H1 (cell line): ENCODE measurements around the gene LRBA. TPM values are rescaled to one million over a fixed set of nuclear protein-coding genes. Genes with fewer than 3 reads are reported as not detected.
A peak's percentile ranks its signal among the peaks of the same experiment; 100 is the strongest.

Experiments
- CTCF ChIA-PET: fragments of 300-600 bp; sonication (Branson Sonifier 250); formaldehyde crosslinking; loops from one replicate; lab custom pipeline; 2021; ENCODE audit not compliant: partially characterized antibody; lab: Charles Lee
- POLR2A ChIA-PET: fragments of 300-600 bp; sonication (Branson Sonifier 250); formaldehyde crosslinking; loops from one replicate; lab custom pipeline; 2021; ENCODE audit warnings: inconsistent platforms; ENCODE audit not compliant: partially characterized antibody; lab: Charles Lee
- DNase-seq, 2 experiments: peaks; one replicate each; pipeline versions ENCODE4 v3.0.0 to v3.0.0-alpha.2; 2010 to 2022; ENCODE audit warnings: low spot score in 2 of 2, low read depth in 1 of 2, mixed read lengths in 1 of 2
- FAIRE-seq: peaks from 2 replicates; lab custom pipeline; 2011; peaks lifted over from hg19 to GRCh38; lab: Jason Lieb, UNC
- H2AFZ ChIP-seq: 2 replicates; pipeline ENCODE4 v1.8.1; 2012; ENCODE audit warnings: low read length, inconsistent platforms
- H2AK5ac ChIP-seq: 2 replicates; pipeline ENCODE4 v1.6.1; 2013; ENCODE audit warnings: low read depth, low read length
- H2BK120ac ChIP-seq: replicated peaks from 2 replicates; pipeline ENCODE3; 2013; ENCODE audit warnings: low read depth, low read length, inconsistent platforms
- H2BK12ac ChIP-seq: 2 replicates; pipeline ENCODE4 v1.6.1; 2013; ENCODE audit warnings: low read depth, low read length
- H2BK15ac ChIP-seq: 2 replicates; pipeline ENCODE4 v1.6.1; 2013; ENCODE audit warnings: low read length
- H2BK20ac ChIP-seq: 2 replicates; pipeline ENCODE4 v1.6.1; 2013; ENCODE audit warnings: low read length
- H2BK5ac ChIP-seq: 2 replicates; pipeline ENCODE4 v1.6.1; 2013; ENCODE audit warnings: low read depth, low read length
- H3K14ac ChIP-seq: 2 replicates; pipeline ENCODE4 v1.6.1; 2013; ENCODE audit warnings: inconsistent platforms; ENCODE audit not compliant: insufficient read length
- H3K18ac ChIP-seq: 2 replicates; pipeline ENCODE4 v1.6.1; 2013; ENCODE audit warnings: low read length; ENCODE audit errors: extremely low read depth
- H3K23ac ChIP-seq: 2 replicates; pipeline ENCODE4 v1.6.1; 2013; ENCODE audit warnings: inconsistent platforms; ENCODE audit not compliant: insufficient read length
- H3K23me2 ChIP-seq: 2 replicates; pipeline ENCODE4 v1.6.1; 2013; ENCODE audit warnings: low read depth, low read length
- H3K27ac ChIP-seq: 2 replicates; pipeline ENCODE4 v1.6.1; 2011; ENCODE audit warnings: low read depth, low read length, inconsistent platforms
- H3K27me3 ChIP-seq, 4 experiments: replicated peaks in 1 of 4; 1 replicate in 1 of 4; 2 replicates in 3 of 4; pipeline versions ENCODE4 v1.6.1 to v1.8.1; 2011 to 2013; ENCODE audit warnings: low read length in 3 of 4, mild to moderate bottlenecking in 3 of 4, inconsistent platforms in 2 of 4, mixed read lengths in 2 of 4, moderate library complexity in 1 of 4; ENCODE audit not compliant: control insufficient read depth in 3 of 4, insufficient read depth in 3 of 4; ENCODE audit errors: extremely low read depth in 1 of 4
- H3K36me3 ChIP-seq, 4 experiments: 2 replicates each; pipeline versions ENCODE4 v1.6.1 to v1.8.1; 2011 to 2013; ENCODE audit warnings: mild to moderate bottlenecking in 4 of 4, low read length in 3 of 4, moderate library complexity in 2 of 4, control low read depth in 1 of 4, inconsistent platforms in 1 of 4; ENCODE audit not compliant: insufficient read depth in 4 of 4, control insufficient read depth in 2 of 4
- H3K4ac ChIP-seq: replicated peaks from 2 replicates; pipeline ENCODE3; 2013; ENCODE audit warnings: low read length, low read depth, mixed read lengths, inconsistent platforms; ENCODE audit not compliant: insufficient read length
- H3K4me1 ChIP-seq, 4 experiments: replicated peaks in 1 of 4; 1 replicate in 1 of 4; 2 replicates in 3 of 4; pipeline versions ENCODE4 v1.6.1 to v1.8.1; 2011 to 2013; ENCODE audit warnings: low read length in 3 of 4, inconsistent platforms in 2 of 4, mixed read lengths in 1 of 4; ENCODE audit not compliant: insufficient read depth in 4 of 4, control insufficient read depth in 3 of 4
- H3K4me2 ChIP-seq, 2 experiments: 2 replicates each; pipeline versions ENCODE4 v1.6.1 to v1.8.1; 2011 to 2013; ENCODE audit warnings: low read depth in 2 of 2, low read length in 2 of 2, control low read depth in 1 of 2, inconsistent platforms in 1 of 2, mild to moderate bottlenecking in 1 of 2; ENCODE audit not compliant: insufficient read depth in 1 of 2
- H3K4me3 ChIP-seq, 4 experiments: fragments of 200-600, 300-600 bp in 1 of 4; sonication (generic), shearing (Covaris generic), sonication (Bioruptor Twin) in 1 of 4; 2 replicates each; pipeline versions ENCODE4 v1.5.1 to v1.8.1; 2011 to 2016; ENCODE audit warnings: low read length in 4 of 4, low read depth in 3 of 4, control low read depth in 2 of 4, inconsistent platforms in 2 of 4, mild to moderate bottlenecking in 2 of 4, mixed read lengths in 1 of 4, moderate library complexity in 1 of 4; ENCODE audit not compliant: insufficient read depth in 2 of 4; ENCODE audit errors: extremely low read depth in 1 of 4
- H3K56ac ChIP-seq: replicated peaks from 2 replicates; pipeline ENCODE3; 2013; ENCODE audit warnings: low read depth, mild to moderate bottlenecking, mixed read lengths, low read length, inconsistent platforms; ENCODE audit not compliant: insufficient read length
- H3K79me1 ChIP-seq: 2 replicates; pipeline ENCODE4 v1.6.1; 2013; ENCODE audit warnings: low read depth, low read length, control low read depth
- H3K79me2 ChIP-seq, 2 experiments: 2 replicates each; pipeline versions ENCODE4 v1.6.1 to v1.8.1; 2012 to 2013; ENCODE audit warnings: low read length in 2 of 2, mild to moderate bottlenecking in 2 of 2, inconsistent platforms in 1 of 2; ENCODE audit not compliant: insufficient read depth in 2 of 2, control insufficient read depth in 1 of 2
- H3K9ac ChIP-seq, 4 experiments: replicated peaks in 1 of 4; 1 replicate in 1 of 4; 2 replicates in 3 of 4; pipeline versions ENCODE4 v1.6.1 to v1.8.1; 2011 to 2013; ENCODE audit warnings: low read depth in 3 of 4, low read length in 3 of 4, control low read depth in 2 of 4, mild to moderate bottlenecking in 2 of 4, moderate library complexity in 2 of 4, inconsistent platforms in 1 of 4; ENCODE audit errors: extremely low read depth in 1 of 4
- H3K9me3 ChIP-seq, 2 experiments: 2 replicates each; pipeline versions ENCODE4 v1.6.1 to v1.8.1; 2012 to 2013; ENCODE audit warnings: mild to moderate bottlenecking in 2 of 2, moderate library complexity in 2 of 2, control low read depth in 1 of 2, inconsistent platforms in 1 of 2, low read depth in 1 of 2, low read length in 1 of 2, mixed read lengths in 1 of 2; ENCODE audit not compliant: insufficient read depth in 2 of 2
- H4K20me1 ChIP-seq, 2 experiments: replicated peaks in 1 of 2; 2 replicates each; pipeline versions ENCODE3 to v1.8.1; 2011 to 2013; ENCODE audit warnings: inconsistent platforms in 2 of 2, low read length in 2 of 2, mild to moderate bottlenecking in 1 of 2; ENCODE audit not compliant: insufficient read depth in 2 of 2, control insufficient read depth in 1 of 2
- H4K5ac ChIP-seq: 2 replicates; pipeline ENCODE4 v1.6.1; 2013; ENCODE audit warnings: low read length, low read depth, mixed read lengths, inconsistent platforms; ENCODE audit not compliant: insufficient read length
- H4K8ac ChIP-seq: 2 replicates; pipeline ENCODE4 v1.8.0; 2013; ENCODE audit warnings: mild to moderate bottlenecking, moderate library complexity, low read length, inconsistent platforms; ENCODE audit not compliant: insufficient read depth; ENCODE audit errors: extremely low read depth
- H4K91ac ChIP-seq: replicated peaks from 2 replicates; pipeline ENCODE3; 2013; ENCODE audit warnings: low read length, mixed read lengths, inconsistent platforms; ENCODE audit not compliant: insufficient read length
- BACH1 ChIP-seq: IDR thresholded peaks from 2 replicates; pipeline ENCODE4 v1.6.1; 2012; ENCODE audit warnings: low read length, improper control_type of control experiment
- NANOG ChIP-seq: IDR thresholded peaks from 2 replicates; pipeline ENCODE4 v1.6.1; 2011; ENCODE audit warnings: low read length, low read depth, mild to moderate bottlenecking, inconsistent platforms; ENCODE audit not compliant: insufficient read depth, poor library complexity, severe bottlenecking
- SIRT6 ChIP-seq: IDR thresholded peaks from one replicate; pipeline ENCODE4 v1.7.1; 2012; ENCODE audit warnings: low read length, inconsistent platforms
- SRF ChIP-seq: IDR thresholded peaks from 2 replicates; pipeline ENCODE4 v1.6.1; 2011; ENCODE audit warnings: mild to moderate bottlenecking, low read depth, low read length, moderate library complexity
- WGBS, 2 experiments: shearing (Covaris generic) in 1 of 2; methylation state at CpG; one replicate each; pipeline versions ENCODE4 v1.1.6 to v1.1.7; 2013 to 2015; ENCODE audit warnings: low lambda C conversion rate in 2 of 2, mixed read lengths in 2 of 2, inconsistent platforms in 1 of 2, low coverage in 1 of 2, missing lambda C conversion rate in 1 of 2; ENCODE audit not compliant: insufficient replicate concordance in 2 of 2, insufficient coverage in 1 of 2, insufficient read length in 1 of 2; ENCODE audit errors: extremely low coverage in 1 of 2, missing lambda C conversion rate in 1 of 2; 5-methylcytosine and 5-hydroxymethylcytosine counted together
- polyA plus RNA-seq, 7 experiments: library from polyadenylated mRNA; depleted of rRNA in 3 of 7; stranded (reverse) in 5 of 7; unstranded in 2 of 7; fragments of >200 nt in 5 of 7; fragments of 200-250 nt in 2 of 7; gene quantifications; 1 replicate in 5 of 7; 2 replicates in 1 of 7; 4 replicates in 1 of 7; pipeline versions ENCODE4 v1.2.1 to v1.2.3, GENCODE V29; 2011 to 2013; ENCODE audit warnings: missing spikeins in 2 of 7, mixed read lengths in 2 of 7
- total RNA-seq: library from RNA; stranded (reverse); fragmentation: NEBNext Ultra II Directional; extraction: Animal tissue kit (Norgen Biotek cat#: 25700); gene quantifications from 2 replicates; pipeline ENCODE4 v1.2.1, GENCODE V29; 2021

Gene LRBA
- total and polyA plus RNA-seq, 2 of the 8 experiments (the other 6 are each of a cell fraction or from before 2014, with no cell fraction given) = 54.6 to 83.2 TPM

GRCh38 chr4:150230561-150230960 is 784.5 kb downstream of the LRBA start:
- 82% methylated on average over 2 of the region's 2 CpGs; no CpG with 5 or more reads in 1 of the 2 experiments for WGBS, 2 experiments
- Histone ChIP-seq H2AFZ (no peak overlapping the region), H4K8ac (no peak overlapping the region), H4K20me1 (no peaks in the 10 kb centered on the region), H3K27ac (no peak overlapping the region), H3K14ac (no peak overlapping the region), H3K23ac (no peak overlapping the region), H3K36me3 (no peaks in the 10 kb centered on the region), H2BK20ac (no peak overlapping the region), H3K56ac (no peak overlapping the region), H4K5ac (no peak overlapping the region), H2BK15ac (no peak overlapping the region), H3K79me1 (no peaks in the 10 kb centered on the region), H3K4me1 (peaks cover 0 to 8% (median under 1%) of the 10 kb centered on the region in 4 experiments; a peak in 2 of 7 replicates), H3K9ac (no peak overlapping the region), H2BK120ac (no peak overlapping the region), H3K27me3 (no peaks in the 10 kb centered on the region), H3K9me3 (no peaks in the 10 kb centered on the region), H2BK12ac (no peak overlapping the region), H3K23me2 (no peaks in the 10 kb centered on the region), H3K4ac (no peak overlapping the region), H4K91ac (no peak overlapping the region), H3K4me3 (no peak overlapping the region), H3K18ac (0 out of 2 replicates have a peak overlapping the region, but pooled peaks have one; percentile 13), H3K4me2 (no peak overlapping the region), H2BK5ac (no peak overlapping the region), H2AK5ac (no peak overlapping the region), H3K79me2 (no peaks in the 10 kb centered on the region)
- ChIA-PET POLR2A (no interaction called here), CTCF (interaction anchor here (0.8 to 3.4 kb wide), 5 partner anchors 10 to 232 kb away, joined by 3 to 22 read pairs (median 4); no protein-coding TSS in a partner anchor)
- FAIRE-seq (no peak), DNase-seq (no peak)
- TF ChIP-seq NANOG = no peak
- TF ChIP-seq SRF = no peak
- TF ChIP-seq SIRT6 = no peak
- TF ChIP-seq BACH1 = no peak
